Lower leg skin (tissue), 3 donors: ENCODE measurements around the gene CRISP3.

Experiments
- CTCF ChIP-seq, 3 donors: fragments of 450-650 bp; IDR thresholded peaks; one replicate each; pipeline ENCODE4 v1.5.1; 2016; ENCODE audit warnings: antibody characterized with exemption in 3 of 3, mild to moderate bottlenecking in 3 of 3, moderate library complexity in 2 of 3
- POLR2A ChIP-seq, 2 donors: fragments of 450-650 bp; IDR thresholded peaks; one replicate each; pipeline ENCODE4 v1.6.1; 2016 to 2017; ENCODE audit warnings: antibody characterized with exemption in 2 of 2, mild to moderate bottlenecking in 1 of 2, moderate library complexity in 1 of 2

DNA sequence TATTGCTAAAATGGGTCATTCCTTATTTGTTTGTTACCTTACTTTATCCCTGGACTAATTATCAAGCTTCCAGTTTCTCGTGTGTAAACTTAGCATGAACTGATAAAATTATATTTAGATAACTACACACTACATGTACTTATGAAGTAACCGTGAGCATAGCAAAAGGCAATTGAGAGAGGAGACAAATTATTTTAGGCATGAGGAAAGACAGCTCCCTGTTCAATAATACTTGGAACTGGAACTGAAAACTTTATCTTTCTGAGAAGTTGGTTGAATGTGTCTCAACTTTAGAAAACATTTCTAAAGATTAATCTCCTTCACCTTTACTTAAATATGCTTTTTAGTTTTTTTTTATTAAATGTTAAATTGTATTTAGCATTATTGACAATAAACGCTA is 11.4 kb downstream of the CRISP3 start:
- TF ChIP-seq POLR2A (IDR thresholded peaks at IDR 0.05) (no peak), CTCF (IDR thresholded peaks at IDR 0.05) (no peak)
